Measurements from ENCODE around the gene DPF1.
A peak's percentile ranks its signal among the peaks of the same experiment; 100 is the strongest.
"Not testable (repeated sequence)": the region's sequence is repeated elsewhere in the genome, so short reads cannot be mapped to it uniquely, and the experiment has no call there.

Gene DPF1

DNA sequence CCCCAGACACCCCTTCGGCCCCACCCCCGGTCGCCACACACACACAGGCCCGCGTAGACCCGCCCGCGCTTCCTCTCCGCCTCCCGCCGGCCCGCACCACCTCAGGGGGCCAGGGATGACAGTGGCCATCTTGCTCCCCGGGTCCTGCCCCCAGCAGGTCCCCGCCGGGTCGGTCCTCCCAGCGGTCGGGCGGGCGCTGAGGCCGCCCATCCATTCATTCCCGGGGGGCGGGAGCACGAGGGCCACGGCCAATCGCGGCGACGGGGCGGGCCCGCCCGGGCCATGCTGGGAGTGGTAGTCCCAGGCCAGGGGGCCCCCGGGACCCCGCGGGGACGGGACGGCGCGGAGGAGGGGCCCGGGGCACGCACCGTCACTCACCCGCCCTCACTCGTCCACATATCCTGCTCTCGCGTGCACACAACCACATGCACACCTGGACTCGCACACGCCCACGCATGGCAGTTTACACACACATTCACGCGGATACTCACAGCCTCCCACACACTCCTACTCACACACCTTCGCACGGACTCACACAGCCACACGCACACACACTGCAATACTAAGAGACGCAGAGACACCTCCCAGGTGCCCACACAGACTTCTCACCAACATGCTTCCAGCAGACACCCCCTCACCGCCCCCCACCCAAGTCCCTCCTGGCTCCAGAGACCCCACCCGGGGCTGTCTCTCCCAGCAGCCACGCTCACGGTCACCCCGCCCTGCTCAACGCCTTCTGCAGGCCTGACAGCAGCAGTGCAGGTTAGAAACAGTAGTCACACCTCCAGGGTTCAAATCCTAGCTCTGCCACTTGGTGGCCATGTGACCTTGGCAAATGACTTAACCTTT is at the start of gene DPF1:
Gene DPF1 (minus strand): TSS at position 209 of the 849 bp plus-strand sequence. CDS start 80 bp downstream, at position 129.
- peak; percentile 69 for DNase-seq

DNA sequence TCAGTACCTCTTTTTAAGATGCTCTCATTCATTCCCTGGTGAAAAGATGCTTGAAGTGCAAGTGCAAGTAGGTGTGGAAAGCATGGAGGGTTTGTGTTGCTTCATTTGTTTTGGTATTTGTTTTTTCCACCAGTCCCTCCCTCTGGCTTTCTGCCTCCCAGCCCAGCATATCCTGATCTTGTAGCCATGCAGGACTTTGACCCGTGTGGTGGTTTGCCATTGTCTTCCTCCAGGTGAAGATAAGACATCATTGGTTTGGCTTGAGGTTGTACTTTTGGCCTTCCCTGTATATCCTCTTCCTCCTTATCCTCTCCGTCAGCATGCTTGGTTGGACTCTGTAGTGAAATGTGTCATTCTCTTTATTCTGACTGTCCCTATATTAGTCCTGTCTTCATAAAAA is 49.5 kb upstream of the DPF1 start:
- DNase-seq: no peak

DNA sequence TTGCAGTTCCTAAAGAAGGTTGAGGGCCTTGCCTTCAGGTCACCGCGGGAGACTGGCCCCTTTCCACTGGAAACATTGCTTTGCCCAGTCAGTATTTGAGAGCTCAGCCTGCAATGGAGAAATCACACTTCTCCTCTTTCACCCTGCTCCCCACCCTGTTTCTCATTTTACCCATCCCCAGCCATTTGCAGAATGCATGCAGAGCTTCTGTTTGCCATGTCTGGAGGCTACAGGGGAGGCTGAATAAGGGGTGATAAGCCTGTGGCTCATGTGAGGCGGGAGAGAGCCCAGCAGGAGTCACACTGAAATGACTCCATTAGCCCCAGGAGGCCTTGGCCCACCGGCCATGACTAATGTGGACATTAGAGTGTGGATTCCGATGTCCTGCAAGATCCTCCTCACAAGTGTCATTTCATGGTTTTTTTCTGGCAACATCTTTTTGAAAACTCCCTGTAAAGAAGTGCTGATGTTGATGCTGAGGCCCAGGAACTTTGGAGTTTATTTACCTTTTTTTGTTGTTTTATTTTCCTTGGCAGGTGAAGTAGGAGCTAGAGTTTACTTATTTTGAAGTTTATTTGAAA is 46.7 kb upstream of the DPF1 start:
- DNase-seq: no peak

DNA sequence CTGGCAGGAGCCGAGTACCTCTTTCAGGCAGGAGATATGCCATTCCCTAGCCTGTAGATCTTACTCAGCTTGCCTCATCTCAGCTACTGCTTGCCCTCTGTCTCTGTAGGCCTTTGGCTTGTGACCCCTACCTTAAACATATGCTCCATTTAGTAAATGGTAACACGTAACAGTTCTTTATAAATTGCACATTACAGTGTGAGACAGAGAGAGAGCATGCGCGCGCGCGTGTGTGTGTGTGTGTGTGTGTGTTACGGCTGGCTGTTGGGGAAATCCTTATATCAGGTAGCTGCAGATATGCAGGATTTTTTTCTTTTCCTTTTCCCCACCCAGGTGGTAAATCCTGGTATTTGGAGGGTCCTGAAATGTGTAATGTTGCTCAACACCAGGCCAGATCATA is 44.5 kb upstream of the DPF1 start:
- no peak for DNase-seq

DNA sequence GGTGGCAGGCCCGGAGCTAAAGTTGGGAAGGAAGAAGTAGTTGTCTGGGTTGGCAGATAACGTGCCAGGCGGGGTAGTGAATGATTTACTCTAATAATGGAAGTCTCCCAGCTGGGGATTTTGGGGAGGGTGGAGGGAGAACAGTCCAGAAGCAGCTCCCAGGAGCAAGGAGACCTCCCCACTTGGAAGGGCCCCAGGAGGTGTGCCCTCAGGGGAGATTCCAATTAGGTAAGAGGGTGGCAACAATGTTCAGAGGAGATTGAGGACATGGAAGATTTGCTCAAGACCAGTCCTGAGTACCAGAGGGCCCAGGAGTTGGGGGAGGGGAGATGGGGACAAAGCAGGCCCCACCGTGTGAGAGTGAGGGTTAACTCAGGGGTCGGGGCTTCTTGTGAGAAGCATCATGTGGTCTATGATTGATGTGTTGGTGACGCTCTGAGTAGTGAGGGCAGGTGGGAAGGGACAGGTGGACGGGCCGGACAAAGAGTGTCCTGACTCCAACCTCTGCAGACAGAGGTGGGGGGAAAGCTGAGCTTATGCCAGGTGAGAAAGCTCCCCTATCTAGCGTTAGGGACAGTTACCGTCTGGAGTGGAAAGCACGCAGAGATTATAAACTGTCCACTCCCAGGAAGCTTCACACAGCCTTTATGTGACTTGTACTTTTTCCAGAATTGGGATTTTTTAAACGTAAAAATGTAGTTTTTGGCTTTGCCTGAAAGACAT is 43.9 kb upstream of the DPF1 start:
- DNase-seq: no peak

DNA sequence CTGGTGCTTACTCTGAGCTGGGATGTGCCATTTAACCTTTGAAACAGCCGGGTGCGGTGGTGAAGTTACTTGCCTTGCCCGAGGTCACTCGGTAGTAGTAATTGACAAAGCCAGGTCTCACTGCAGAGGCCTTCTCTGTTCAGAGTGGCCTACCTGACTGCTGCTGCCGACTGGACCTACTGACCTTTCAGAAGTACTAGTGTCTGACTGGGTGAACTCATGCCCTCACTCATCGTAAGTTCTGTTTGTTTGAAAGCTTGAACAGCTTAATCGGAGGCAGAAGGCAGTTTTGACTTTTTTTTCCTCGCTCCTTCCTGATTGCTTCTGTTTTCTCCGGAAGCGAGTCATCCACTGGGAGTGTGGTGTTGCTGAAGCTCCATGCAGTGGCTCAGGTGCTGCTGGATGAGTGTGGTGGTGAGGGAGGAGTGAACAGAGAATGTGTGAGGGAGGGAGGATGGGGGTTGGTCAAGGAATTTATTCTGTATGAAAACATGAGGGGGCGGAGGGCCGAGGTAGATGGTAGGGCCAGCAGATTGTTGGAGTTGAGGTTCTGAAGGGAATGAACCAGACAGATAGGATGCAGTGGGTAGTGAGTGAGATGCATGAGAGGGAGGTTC is 43.1 kb upstream of the DPF1 start:
- DNase-seq: no peak

DNA sequence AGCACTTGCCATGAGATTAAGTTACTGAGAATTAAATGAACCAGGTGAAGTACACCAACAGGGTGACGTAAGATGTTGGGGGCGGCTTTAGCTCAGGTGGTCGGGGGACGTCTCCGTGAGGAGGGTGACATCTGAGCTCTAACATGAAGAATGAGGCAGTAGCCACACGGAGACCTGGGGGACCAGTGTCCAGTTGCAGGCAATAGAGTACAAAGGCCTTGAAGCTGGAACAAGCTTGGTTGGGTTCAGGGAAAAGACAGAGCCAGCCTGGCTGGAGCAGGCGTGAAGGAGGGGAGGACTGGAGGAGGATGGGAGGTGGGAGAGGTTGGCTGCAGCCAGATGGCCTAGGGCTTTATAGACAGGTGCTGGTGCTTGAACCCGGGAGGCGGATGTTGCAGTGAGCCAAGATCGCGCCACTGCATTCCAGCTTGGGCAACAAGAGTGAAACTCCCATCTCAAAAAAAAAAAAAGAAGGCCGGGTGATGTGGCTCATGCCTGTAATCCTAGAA is 42.0 kb upstream of the DPF1 start:
- DNase-seq: no peak

DNA sequence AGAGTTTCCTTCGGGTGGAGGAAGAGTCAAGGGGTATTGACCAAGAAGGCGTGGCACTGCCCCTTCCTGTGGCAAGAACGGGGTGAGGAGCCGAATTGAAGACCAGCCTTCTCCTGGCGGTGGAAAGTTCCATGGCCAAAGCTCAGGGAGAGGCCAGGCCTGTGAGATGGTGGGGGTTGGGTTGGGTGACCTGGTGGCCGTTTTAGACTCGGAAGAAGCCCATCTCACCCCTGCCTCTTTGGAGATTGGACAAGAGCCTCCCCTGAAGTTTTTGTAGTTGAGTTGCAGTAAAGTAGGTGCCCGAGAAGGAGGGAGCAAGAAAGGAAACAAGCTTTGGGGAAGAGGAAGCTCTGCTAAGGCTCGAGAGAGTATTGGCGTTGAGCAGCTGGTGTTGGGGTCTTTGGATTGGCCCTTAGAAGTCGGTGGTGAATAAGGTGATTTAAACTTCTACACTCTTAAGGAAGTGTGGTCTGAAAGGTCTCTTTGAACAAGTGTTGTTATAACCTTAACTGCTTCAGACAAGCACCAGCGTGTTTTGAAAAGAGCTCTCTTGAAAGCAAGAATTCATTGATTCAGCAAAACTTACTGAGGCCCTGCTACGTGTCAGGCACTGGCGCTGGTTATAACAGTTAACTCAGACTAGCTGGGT is 41.3 kb upstream of the DPF1 start:
- DNase-seq: no peak

DNA sequence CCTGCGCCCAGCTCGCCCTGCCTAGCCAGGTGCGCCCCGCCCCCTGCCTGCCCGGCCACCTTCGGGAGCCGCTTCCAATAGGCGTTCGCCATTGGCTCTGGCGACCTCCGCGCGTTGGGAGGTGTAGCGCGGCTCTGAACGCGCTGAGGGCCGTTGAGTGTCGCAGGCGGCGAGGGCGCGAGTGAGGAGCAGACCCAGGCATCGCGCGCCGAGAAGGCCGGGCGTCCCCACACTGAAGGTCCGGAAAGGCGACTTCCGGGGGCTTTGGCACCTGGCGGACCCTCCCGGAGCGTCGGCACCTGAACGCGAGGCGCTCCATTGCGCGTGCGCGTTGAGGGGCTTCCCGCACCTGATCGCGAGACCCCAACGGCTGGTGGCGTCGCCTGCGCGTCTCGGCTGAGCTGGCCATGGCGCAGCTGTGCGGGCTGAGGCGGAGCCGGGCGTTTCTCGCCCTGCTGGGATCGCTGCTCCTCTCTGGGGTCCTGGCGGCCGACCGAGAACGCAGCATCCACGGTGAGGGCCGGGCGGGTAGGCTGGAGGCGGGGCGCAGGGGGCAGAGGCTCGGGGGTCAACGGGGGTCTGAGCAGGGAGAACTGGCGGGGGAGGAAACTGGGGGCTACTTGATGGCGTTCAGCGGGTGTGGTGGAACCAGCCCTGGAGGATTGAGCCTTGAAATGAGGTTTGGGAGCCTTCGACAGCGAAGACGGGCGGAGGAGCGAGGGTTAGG is 40.6 kb upstream of the DPF1 start, which contains the start of gene SPINT2:
Gene SPINT2 (plus strand): TSS at position 88 of the 727 bp plus-strand sequence. CDS start 320 bp downstream, at position 408.
- DNase-seq: no peak

DNA sequence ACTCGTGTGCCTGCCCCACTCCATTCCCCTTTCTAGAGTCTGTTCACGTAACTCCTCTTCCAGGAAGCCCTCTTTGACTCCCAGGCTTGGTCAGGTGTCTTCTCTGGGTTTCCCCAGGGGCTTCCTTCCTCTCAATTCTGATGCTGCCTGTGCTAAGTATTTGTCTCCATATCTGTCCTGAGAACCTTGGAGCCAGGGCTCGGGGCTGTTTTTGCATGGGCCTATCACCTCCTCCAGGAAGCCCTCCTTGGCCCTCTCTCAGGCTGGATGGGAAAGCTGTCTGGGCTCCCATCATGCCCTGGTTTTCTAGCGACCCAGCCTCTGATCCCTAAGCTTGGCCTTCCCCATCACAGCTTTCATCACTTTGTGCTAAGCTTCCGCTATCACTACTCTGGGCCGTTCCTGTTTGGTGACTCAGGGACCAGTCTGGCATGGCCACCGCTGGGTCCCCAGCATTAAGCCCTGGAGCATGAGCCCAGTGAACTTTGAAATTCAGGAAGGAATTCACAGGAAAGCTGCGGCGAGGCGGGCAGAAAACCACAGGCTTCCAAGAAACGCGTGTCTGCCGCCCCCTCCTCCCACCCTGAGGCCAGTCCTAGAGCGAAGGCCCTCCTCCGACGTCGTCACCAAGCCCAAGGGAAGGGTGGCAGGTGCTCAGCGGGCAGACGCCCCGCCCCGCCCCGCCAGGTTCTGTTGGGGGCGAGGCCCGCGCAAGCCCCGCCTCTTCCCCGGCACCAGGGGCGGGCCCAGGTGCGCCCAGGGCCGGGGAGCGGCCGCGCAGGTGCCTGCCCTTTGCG is 39.9 kb upstream of the DPF1 start:
- peak; percentile 48 for DNase-seq

DNA sequence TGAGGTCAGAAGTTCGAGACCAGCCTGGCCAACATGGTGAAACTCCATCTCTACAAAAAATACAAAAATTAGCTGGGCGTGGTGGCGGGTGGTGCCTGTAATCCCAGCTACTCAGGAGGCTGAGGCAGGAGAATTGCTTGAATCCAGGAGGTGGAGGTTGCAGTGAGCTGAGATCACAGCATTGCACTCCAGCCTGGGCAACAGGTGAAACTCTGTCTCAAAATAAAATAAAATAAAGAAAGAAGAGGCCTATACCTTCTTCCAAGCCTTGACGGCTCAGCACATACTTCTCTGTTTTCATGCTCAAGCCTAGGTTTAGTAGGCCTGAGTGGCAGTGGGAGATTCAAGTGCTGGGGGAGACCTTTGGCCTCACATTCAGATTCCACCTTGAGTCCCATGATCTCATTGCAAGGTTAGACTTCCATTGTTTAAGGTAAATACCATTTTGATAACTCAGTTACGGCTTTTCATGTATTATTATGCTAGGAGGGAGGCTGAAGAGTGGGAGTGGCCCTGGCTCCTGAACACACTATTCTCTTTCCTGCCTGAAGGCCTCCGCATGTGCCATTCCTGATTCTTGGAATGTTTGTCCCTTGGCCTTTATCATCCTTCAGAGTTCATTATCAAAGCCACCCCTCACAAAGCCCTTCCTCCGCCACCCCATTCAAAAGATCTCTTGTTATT is 38.7 kb upstream of the DPF1 start:
- no peak for DNase-seq

DNA sequence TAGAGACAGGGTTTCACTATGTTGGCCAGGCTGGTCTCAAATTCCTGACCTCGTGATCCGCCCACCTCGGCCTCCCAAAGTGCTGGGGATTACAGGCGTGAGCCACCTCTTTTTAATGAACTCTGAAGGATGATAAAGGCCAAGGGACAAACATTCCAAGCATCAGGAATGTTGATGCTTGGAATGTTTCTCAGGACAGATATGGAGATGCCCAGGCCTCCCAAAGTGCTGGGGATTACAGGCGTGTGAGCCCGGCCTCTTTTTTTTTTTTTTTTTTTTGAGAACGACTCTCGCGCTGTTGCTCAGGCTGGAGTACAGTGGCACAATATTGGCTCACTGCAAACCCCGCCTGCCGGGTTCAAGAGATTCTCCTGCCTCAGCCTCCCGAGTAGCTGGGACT is 37.9 kb upstream of the DPF1 start:
- DNase-seq: not testable (repeated sequence)

DNA sequence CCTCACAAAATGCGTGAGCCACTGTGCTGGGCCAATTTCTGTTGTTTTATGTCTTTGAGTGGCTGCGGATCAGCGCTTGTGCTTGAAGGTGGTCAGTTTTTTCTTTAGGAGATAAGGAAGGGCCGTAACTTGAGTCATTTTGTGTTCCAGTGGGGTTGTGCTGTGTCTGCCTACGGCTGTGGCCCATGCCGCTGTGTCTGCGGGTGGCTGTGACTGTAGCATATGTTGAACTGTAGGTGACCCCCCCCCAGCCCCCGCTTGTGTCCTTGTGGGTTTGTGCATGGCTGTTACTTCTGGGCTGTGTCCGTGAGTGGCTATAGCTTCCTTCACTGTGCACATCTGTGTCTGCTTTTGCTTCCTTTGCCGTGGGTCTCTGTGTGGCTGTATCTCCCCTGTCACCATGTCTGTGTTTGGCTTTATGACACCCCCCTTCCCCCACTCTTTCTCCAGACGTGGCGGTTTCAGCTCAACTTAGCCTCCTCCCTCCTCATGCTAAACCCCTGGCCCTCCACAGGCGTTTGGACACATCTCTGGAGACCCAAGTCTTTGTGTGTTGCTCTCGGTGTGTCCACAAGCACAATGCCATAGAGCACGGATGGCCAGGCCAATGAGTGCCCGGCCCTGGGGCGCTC is 31.5 kb upstream of the DPF1 start:
- DNase-seq: no peak

DNA sequence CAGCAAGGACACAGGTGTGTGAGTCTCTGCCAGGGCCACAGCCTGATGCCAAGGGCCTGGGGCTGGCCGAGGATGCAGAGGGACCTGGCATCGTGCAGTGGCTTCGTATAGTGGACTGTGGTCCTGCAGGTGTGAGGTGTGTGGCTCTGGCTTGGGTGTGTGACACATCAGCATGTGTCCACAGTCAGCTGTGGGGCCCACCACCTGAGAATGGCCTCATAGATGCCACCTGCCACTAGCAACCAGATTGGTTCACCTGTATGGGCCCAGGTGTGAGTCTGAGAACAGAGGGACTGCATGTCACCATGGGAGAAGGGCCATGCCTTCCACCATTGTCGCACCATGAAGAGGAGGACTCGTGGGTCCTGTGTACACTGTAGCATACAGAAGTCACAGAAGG is 29.8 kb upstream of the DPF1 start:
- no peak for DNase-seq

DNA sequence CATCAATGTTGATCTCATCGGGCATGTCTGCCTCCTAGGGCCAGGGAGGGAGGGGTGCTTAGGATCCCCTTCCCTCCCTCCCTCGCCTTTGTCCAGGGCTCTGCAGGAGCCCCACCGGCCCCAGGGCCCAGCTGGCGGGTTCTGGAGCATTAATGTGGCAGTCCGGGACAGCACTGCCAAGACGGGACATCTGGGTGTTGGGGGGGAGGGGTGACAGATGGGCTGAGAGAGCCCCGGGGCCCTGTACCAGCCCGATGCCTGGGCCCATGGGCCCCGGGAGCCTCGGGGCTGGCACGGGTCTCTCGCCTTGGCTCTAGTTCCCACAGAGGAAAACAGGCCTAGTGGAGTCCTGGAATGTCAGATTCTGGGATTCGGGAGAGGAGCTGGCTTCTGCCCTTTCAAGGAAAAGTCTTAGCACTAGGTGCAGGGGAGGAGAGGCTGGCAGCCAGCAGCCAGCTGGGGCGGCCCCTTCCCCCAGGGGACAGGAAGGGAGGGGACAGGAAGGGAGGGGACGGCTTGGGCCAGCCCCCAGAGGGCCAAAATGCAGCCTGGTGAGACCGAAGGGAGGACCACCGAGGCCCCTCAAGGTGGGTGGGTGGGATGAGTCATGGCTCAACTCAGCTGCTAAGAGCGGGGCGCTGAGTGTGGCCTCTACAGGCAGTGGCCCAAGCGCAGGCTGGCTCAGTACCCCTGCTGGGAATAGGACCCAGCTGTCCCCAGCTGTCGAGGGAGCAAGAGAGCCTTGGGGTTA is 29.1 kb upstream of the DPF1 start:
- no peak for DNase-seq

DNA sequence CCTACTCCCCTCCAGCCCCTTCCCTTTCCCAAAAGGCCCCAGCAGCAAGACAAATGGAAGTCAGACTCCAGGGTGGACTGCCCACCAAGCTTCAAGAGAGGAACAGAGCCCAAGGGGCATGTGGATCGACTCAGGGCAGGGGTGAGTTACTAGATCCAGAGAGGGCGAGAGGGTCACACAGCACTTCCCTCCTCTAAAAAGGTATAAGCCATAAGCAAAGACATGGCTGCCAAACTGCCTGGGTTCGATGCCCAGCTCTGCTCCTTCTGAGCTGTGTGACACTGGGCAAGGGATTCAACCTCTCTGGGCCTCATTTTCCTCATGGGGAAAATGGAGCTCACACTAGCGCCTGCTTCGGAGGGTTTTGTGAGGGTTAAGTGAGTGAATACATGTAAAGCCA is 28.4 kb upstream of the DPF1 start:
- no peak for DNase-seq

DNA sequence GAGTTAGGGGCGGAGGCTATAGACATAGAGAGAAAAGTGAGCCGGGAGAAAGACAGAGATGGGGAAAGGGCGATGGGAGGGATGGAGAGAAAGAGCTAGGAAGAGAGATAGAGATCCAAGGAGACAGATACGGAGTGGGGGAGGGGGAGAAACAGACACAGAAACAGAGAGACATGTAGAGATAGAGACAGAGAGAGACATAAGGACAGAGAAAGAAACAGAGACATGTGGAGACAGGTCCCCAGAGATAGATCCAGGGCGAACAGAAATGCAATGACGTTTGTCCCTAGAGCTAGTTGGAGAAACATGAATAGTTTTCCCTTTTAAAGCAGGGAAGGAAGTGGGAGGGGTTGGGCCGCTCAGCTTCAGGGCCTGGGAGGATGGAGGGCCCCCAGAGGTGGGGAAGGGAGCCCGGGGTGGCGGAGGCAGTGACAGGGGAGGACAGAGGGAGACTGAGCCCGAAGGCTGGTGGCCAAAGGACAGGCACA is 27.6 kb upstream of the DPF1 start:
- no peak for DNase-seq

DNA sequence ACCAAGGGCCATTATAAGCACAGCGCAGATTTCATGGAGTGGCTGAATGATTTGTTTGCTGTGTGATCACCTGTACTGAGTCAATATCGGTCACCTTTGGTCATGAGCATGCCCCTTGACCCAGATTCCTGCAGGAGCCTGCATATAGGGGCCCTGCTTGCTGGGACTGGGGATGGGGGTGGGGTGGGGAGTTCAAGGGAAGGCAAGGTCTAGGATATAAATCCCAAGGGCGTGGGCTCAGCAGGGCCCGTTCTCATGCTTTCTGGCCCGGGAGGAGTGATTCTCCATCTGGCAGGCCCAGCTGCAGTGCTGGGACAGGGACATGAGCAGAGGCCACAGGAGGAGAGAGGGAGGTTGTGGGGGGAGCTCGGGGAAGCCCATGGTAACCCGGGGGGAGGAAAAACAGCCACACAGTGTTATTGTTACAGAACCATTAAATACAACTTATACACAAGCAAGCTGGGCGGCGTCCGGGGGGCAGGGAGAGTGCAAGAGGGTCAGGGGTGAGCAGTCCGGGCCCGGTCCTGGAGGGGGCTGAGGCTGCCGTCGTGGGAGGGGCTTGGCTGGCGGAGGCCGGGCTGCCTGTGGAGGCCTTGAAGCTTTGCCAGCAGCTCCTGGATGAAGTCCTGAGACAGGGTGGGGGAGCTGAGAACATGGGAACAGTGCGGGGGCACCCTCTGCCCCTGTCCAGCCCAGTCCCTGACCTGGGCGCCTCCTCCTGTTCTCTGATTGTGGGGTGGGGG is 27.0 kb upstream of the DPF1 start:
- DNase-seq: no peak
